Astrocyte of the spinal cord (primary cell): Measurements from ENCODE around the gene CEP20.
"Not testable (repeated sequence)": the region's sequence is repeated elsewhere in the genome, so short reads cannot be mapped to it uniquely, and the experiment has no call there.

ENCODE experiments used
- DNase-seq: peaks from one replicate; pipeline ENCODE4 v3.0.0; 2011; ENCODE audit warnings: low read depth, low spot score
- H3K4me3 ChIP-seq: 2 replicates; pipeline ENCODE4 v1.5.1; 2011; ENCODE audit warnings: low read depth, mild to moderate bottlenecking, low read length, moderate library complexity
- CTCF ChIP-seq: IDR thresholded peaks from 2 replicates; pipeline ENCODE4 v1.5.1; 2012; ENCODE audit warnings: low read depth, mild to moderate bottlenecking, low read length, inconsistent platforms
- in situ Hi-C: cut with HindIII; loops from 2 replicates; pipeline ENCODE4 v1.10.0; 2017; ENCODE audit warnings: low sequenced_read_pairs

Gene CEP20

DNA sequence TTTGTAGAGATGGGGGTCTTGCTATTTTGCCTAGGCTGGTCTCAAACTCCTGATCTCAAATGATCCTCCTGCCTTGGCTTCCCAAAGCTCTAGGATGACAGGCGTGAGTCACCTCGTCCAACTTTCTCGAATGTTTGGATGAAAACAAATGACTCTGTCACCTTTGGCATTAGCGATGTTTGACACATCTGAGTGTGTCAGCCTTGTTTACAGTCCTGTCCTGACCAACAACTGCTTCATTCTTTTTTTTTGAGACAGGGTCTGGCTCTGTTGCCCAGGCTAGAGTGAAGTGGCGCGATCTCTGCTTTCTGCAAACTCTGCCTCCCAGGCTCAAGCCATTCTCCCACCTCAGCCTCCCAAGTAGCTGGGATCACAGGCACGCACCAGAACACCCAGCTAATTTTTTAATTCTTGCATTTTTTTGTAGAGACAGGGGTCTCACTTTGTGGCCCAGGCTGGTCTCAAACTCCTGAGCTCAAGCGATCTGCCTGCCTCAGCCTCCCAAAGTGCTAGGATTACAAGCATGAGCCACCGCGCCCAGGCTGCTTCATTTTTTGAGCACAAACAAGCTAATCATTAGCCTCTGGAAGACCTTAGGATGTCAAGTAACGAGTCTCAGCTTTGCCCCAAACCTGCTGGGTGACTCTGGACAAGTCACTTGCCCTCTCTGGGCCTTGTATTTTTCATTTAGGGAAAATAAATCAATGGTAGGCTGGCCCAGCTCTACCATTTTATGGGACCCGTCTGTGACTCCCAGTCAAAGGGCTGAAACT, 39.0 kb downstream of the CEP20 start:
- in situ Hi-C loops: no loop called here
- H3K4me3 ChIP-seq: no peak overlapping the region
- no peak for DNase-seq
- TF ChIP-seq CTCF: no peak

GRCh38 chr16:15847611-15848175, 40.7 kb downstream of the CEP20 start:
- no peak for DNase-seq

DNA sequence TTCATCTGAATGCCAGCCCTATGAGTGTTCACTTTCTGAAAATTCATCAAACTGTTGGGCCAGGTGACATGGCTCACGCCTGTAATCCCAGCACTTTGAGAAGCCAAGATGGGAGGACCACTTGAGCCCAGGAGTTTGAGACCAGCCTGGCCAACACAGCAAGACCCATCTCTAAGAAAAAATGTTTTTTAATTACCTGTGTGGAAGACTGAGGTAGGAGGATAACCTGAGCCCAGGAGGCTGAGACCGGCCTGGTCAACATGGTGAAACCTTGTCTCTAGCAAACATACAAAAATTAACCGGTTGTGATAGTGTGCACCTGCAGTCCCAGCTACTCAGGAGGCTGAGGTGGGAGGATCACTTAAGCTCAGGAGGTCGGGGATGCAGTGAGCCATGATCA, 41.9 kb downstream of the CEP20 start:
- TF ChIP-seq CTCF: no peak
- H3K4me3 ChIP-seq: no peak overlapping the region
- in situ Hi-C loops: no loop called here
- DNase-seq: no peak

More at GRCh38 chr16:15847611-15848175, 40.7 kb downstream of the CEP20 start:
- in situ Hi-C loops: no loop called here
- TF ChIP-seq CTCF: no peak
- no peak overlapping the region for H3K4me3 ChIP-seq

GRCh38 chr16:15843635-15844279, 44.6 kb downstream of the CEP20 start:
- in situ Hi-C loops: no loop called here

DNA sequence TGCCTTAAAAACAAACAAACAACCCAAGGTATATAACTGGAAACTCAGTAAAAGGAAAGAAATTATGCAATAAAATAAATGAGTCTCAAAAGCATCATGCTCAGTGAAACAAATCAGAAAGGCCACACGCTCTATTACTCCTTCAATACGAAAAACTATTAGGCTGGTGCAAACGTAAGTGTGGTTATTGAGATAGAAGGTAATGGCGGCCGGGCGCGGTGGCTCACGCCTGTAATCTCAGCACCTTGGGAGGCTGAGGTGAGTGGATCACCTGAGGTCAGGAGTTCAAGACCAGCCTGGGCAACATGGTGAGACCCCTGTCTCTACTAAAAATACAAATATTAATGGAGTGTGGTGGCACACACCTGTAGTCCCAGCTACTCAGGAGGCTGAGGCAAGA, 49.2 kb downstream of the CEP20 start:
- DNase-seq, H3K4me3 ChIP-seq, in situ Hi-C loops: not testable (repeated sequence)

More at GRCh38 chr16:15843635-15844279, 44.6 kb downstream of the CEP20 start:
- H3K4me3 ChIP-seq: no peak overlapping the region
- no peak for TF ChIP-seq CTCF
- DNase-seq: no peak

- no peak overlapping the region for H3K4me3 ChIP-seq
- DNase-seq: no peak
- in situ Hi-C loops: no loop called here
- no peak for TF ChIP-seq CTCF
Measured at GRCh38 chr16:15837761-15838160, 50.6 kb downstream of the CEP20 start.
